Measurements from ENCODE around the gene LGALS4. TPM values are rescaled to one million over a fixed set of nuclear protein-coding genes. Genes with fewer than 3 reads are reported as not detected.
"Not testable (repeated sequence)": the region's sequence is repeated elsewhere in the genome, so short reads cannot be mapped to it uniquely, and the experiment has no call there.

The LGALS4 gene
- total RNA-seq, 1 experiment from 2014 or later: 0.32 TPM

GRCh38 chr19:38773469-38774177, 39.1 kb downstream of the LGALS4 start, which contains the start of gene LGALS7:
TSS of gene LGALS7 (minus strand) at chr19:38773517. CDS start at chr19:38773492, 25 bp downstream.
- BruUV-seq (replicated peaks): no TSS peak
- DNase-seq (ENCODE audit: low spot score): no peak
- POLR2A ChIA-PET (ENCODE audit: low non-redundant PET): no interaction called here
- no peaks in the 10 kb centered on the region for H3K4me1 ChIP-seq (ENCODE audit: insufficient read depth, low read length, poor library complexity, severe bottlenecking)
- H3K27ac ChIP-seq (ENCODE audit: low read depth, low read length, poor library complexity, severe bottlenecking): no peak within 1 kb of the TSS
- intact Hi-C loops (cut with micrococcal nuclease; ENCODE audit: unreplicated experiment): no loop called here
- TF ChIP-seq, protein P1, sequence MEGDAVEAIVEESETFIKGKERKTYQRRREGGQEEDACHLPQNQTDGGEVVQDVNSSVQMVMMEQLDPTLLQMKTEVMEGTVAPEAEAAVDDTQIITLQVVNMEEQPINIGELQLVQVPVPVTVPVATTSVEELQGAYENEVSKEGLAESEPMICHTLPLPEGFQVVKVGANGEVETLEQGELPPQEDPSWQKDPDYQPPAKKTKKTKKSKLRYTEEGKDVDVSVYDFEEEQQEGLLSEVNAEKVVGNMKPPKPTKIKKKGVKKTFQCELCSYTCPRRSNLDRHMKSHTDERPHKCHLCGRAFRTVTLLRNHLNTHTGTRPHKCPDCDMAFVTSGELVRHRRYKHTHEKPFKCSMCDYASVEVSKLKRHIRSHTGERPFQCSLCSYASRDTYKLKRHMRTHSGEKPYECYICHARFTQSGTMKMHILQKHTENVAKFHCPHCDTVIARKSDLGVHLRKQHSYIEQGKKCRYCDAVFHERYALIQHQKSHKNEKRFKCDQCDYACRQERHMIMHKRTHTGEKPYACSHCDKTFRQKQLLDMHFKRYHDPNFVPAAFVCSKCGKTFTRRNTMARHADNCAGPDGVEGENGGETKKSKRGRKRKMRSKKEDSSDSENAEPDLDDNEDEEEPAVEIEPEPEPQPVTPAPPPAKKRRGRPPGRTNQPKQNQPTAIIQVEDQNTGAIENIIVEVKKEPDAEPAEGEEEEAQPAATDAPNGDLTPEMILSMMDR (conservative IDR thresholded peaks at IDR 0.05; ENCODE audit: low read depth, low read length): no peak
- no peak for TF ChIP-seq EZH2 (IDR thresholded peaks at IDR 0.05; ENCODE audit: borderline replicate concordance, low read depth, low read length, poor library complexity, severe bottlenecking)
- CTCF ChIA-PET: no interaction called here
- no peaks in the 10 kb centered on the region for H3K36me3 ChIP-seq (ENCODE audit: insufficient read depth, low read length, poor library complexity, severe bottlenecking)
- no peak within 1 kb of the TSS for H3K4me3 ChIP-seq (ENCODE audit: low read depth, low read length, poor library complexity, severe bottlenecking)
- H3K27me3 ChIP-seq (replicated peaks; ENCODE audit: insufficient read depth, low read depth, low read length, poor library complexity): peaks cover under 1% of the 10 kb centered on the region
- H3K9me3 ChIP-seq (ENCODE audit: low read depth, low read length, poor library complexity, severe bottlenecking): no peaks in the 10 kb centered on the region

DNA sequence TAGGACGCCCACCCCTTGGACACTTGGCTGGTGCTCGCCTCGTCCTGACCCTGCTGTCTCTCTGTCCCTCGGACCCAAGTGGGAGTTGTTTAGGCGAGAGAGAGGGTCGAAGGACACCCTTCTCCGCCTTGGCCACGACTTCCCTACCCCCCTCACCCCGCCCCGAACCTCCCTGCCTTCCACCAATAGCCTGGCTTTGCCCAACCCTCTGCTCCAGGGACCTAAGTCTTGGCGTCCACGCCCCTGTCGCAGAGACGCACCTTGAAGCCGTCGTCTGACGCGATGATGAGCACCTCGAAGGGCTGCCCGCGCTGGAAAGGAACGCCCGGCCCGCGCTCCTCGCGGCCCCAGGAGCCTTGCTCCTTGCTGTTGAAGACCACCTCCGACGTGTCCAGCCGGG, 41.2 kb downstream of the LGALS4 start:
- H3K4me1 ChIP-seq (ENCODE audit: insufficient read depth, low read length, poor library complexity, severe bottlenecking); BruUV-seq (replicated peaks); H3K27ac ChIP-seq (ENCODE audit: low read depth, low read length, poor library complexity, severe bottlenecking); H3K27me3 ChIP-seq (replicated peaks; ENCODE audit: insufficient read depth, low read depth, low read length, poor library complexity); H3K4me3 ChIP-seq (ENCODE audit: low read depth, low read length, poor library complexity, severe bottlenecking); intact Hi-C loops (cut with micrococcal nuclease; ENCODE audit: unreplicated experiment); H3K9me3 ChIP-seq (ENCODE audit: low read depth, low read length, poor library complexity, severe bottlenecking); CTCF ChIA-PET; DNase-seq (ENCODE audit: low spot score); POLR2A ChIA-PET (ENCODE audit: low non-redundant PET); H3K36me3 ChIP-seq (ENCODE audit: insufficient read depth, low read length, poor library complexity, severe bottlenecking): not testable (repeated sequence)

DNA sequence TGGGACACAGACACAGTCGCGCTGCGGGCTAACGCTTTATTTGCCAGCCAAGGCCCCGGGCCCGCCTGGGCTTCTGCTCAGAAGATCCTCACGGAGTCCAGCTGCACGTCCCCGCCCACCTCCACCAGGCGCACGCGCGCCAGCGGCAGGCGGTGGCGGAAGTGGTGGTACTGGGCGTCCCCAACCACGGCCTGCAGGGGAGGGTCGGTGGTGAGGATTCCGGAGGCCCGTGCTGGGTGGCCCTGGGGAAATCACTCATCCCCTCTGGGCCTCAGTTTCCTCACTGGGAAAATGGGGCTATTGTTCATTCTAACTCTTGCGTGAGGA, 41.8 kb downstream of the LGALS4 start:
- CTCF ChIA-PET; BruUV-seq (replicated peaks); intact Hi-C loops (cut with micrococcal nuclease; ENCODE audit: unreplicated experiment); DNase-seq (ENCODE audit: low spot score); POLR2A ChIA-PET (ENCODE audit: low non-redundant PET); H3K36me3 ChIP-seq (ENCODE audit: insufficient read depth, low read length, poor library complexity, severe bottlenecking); H3K27ac ChIP-seq (ENCODE audit: low read depth, low read length, poor library complexity, severe bottlenecking); H3K4me1 ChIP-seq (ENCODE audit: insufficient read depth, low read length, poor library complexity, severe bottlenecking); H3K9me3 ChIP-seq (ENCODE audit: low read depth, low read length, poor library complexity, severe bottlenecking); H3K27me3 ChIP-seq (replicated peaks; ENCODE audit: insufficient read depth, low read depth, low read length, poor library complexity); H3K4me3 ChIP-seq (ENCODE audit: low read depth, low read length, poor library complexity, severe bottlenecking): not testable (repeated sequence)

- H3K9me3 ChIP-seq (ENCODE audit: low read depth, low read length, poor library complexity, severe bottlenecking); H3K27ac ChIP-seq (ENCODE audit: low read depth, low read length, poor library complexity, severe bottlenecking); H3K36me3 ChIP-seq (ENCODE audit: insufficient read depth, low read length, poor library complexity, severe bottlenecking); H3K27me3 ChIP-seq (replicated peaks; ENCODE audit: insufficient read depth, low read depth, low read length, poor library complexity); DNase-seq (ENCODE audit: low spot score); H3K4me1 ChIP-seq (ENCODE audit: insufficient read depth, low read length, poor library complexity, severe bottlenecking); POLR2A ChIA-PET (ENCODE audit: low non-redundant PET); intact Hi-C loops (cut with micrococcal nuclease; ENCODE audit: unreplicated experiment); BruUV-seq (replicated peaks): not testable (repeated sequence)
- CTCF ChIA-PET: interaction anchor here (1.1 kb wide), 1 partner anchor 46 kb away, joined by 4 read pairs; no protein-coding TSS in a partner anchor
- H3K4me3 ChIP-seq (ENCODE audit: low read depth, low read length, poor library complexity, severe bottlenecking): peak overlapping the region; percentile 17
Measured at GRCh38 chr19:38770228-38770948, 42.4 kb downstream of the LGALS4 start.
